ENCODE measurements around the gene SIVA1.

GRCh38 chr14:104739546-104740516, 13.1 kb upstream of the SIVA1 start:
- no peak for TF ChIP-seq CTCF (IDR thresholded peaks at IDR 0.05)
- no peak for TF ChIP-seq POLR2A (IDR thresholded peaks at IDR 0.05)
